GM21529 (cell line): ENCODE data around the gene YPEL5.

ENCODE experiments used
- ATAC-seq: cut with Tn5 transposase; IDR thresholded peaks from one replicate; pipeline ENCODE4 v1.9.1; 2021; ENCODE audit not compliant: unreplicated experiment

The YPEL5 gene

DNA sequence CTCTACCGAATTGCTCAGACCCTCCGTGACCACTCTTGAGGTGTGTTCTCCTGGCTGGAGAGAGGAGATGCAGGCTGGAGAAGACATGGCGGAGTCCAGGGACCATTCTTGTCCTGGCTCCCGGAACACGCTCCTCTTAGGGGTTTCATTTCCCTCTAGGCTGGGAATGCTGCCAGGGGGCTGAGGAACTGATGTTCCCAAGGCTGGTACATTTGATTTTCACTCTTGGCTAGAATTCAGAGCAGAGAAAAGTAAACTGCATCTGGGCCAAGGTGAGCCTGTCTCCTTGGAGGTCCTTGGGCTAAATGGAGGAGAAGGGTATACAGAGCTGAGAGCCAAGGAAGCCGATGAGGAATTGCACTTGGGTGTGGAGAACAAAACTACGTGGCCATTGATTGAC is 56.3 kb downstream of the YPEL5 start:
- ATAC-seq, result no peak

DNA sequence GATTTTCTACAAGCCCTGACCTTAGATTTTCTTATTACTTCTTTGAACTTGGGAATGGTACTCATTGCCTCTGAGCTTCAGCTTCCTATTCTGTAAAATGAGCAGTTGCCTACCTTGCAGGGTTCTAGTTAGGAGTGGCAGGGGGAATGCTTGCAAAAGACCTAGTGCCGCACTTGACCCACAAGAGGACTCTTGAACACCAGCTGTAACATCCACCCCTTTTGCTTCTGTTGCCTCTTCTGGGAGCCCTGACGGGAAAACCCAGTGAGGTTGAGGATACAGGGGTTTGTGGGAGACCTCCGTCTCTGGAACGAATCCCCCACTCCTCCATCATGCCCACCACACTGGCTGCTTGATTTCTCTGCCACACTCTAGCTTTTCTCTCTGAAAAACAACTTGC is 57.5 kb downstream of the YPEL5 start:
- no peak for ATAC-seq

DNA sequence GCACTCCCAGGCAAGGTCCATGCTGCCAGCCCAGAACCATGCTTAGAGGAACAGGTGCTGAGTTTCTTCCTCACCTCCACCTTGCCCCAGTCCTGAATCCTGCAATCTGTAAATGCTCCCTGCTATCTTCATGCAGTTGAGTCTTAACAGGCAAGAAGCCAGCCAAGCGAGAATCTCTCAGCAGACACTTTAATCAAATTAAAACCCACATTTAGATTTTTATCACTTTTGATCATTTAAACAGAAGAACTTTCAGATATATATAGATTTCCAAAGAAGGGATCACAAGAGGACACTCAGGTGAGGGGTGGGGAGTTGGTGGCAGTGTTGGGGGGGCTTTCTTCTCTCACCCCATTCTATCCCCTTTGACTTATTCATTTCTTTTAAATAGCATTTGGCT is 58.6 kb downstream of the YPEL5 start:
- ATAC-seq, result no peak

DNA sequence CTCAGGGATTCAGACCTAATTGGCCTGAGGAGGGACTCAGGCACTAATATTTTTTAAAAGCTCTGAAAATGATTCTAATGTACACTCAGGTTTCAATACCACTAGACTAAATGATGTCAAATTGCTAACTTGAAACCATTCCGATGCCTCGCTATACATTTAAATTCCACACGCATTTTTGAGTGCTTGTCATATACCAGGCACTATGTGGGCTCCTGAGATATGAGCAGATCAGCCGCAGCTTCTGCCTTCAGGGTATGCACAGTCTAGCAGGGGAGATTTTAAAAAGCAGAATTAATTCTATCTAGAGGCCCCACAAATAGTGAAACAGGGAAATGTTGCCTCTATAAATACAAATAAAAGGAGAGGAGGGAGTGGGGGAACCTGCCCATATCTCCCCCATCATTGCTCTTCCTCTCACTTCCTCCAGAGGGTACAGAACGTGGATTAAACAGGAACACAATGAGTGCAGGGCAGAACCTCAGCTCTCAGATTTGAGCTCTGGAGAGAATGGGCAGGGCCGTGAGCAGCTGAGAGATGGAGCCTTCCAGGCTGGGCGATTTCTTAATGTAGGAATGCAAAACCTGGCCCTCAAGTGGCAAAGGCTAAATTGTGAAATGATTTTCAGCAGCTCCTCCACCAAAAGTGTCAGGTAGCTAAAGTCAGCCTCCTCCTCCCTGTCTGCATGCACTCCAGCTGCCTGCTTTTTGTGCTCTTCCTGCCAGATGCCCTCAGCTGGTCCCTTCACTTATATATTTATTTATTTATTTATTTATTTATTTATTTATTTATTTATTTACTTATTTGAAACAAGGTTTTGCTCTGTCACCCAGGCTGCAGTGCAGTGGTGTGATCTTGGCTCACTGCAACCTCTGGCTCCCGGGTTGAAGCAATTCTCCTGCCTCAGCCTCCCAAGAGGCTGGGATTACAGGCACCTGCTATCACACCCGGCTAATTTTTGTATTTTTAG is 59.9 kb downstream of the YPEL5 start:
- ATAC-seq, result no peak

DNA sequence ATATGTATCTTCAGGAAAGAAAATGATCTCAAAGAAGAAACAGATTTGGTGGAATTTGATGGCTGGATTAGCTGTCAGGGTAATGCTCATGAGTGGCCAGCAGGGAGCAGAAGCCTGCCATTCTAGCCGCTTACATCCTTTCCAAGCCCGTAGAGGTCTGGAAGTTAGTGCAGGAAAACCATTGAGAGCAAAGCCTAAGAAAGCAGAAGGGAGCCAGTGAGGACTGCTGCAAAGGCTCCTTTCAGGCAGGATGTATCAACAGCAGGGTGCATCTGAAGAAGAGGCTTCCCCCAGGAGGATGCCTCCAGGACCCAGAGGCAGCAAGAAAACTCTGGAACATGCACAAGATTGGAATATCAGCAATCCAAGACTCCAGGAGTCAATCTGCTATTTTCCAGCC is 61.6 kb downstream of the YPEL5 start:
- peak; percentile 48 for ATAC-seq

DNA sequence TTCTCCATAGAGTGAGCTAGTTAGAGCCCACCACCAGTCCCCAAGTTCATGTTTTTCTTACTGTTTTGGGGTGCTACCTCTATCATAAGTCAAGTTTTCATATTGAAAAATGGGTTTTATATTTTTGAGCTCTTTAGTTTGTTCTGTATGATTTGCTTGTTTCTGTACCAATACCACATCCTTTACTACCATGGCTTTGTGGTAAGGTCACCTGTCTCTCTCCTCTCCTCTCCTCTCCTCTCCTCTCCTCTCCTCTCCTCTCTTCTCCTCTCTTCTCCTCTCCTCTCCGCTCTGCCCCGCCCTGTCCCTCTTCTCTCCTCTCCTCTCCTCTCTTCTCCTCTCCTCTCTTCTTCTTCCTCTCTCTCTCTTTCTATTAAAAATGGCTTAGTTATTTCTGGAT is 62.4 kb downstream of the YPEL5 start:
- no peak for ATAC-seq
